ENCODE data around the gene MYBBP1A. TPM values are rescaled to one million over a fixed set of nuclear protein-coding genes. Genes with fewer than 3 reads are reported as not detected.
"Not testable (repeated sequence)": the region's sequence is repeated elsewhere in the genome, so short reads cannot be mapped to it uniquely, and the experiment has no call there.

Gene MYBBP1A, protein sequence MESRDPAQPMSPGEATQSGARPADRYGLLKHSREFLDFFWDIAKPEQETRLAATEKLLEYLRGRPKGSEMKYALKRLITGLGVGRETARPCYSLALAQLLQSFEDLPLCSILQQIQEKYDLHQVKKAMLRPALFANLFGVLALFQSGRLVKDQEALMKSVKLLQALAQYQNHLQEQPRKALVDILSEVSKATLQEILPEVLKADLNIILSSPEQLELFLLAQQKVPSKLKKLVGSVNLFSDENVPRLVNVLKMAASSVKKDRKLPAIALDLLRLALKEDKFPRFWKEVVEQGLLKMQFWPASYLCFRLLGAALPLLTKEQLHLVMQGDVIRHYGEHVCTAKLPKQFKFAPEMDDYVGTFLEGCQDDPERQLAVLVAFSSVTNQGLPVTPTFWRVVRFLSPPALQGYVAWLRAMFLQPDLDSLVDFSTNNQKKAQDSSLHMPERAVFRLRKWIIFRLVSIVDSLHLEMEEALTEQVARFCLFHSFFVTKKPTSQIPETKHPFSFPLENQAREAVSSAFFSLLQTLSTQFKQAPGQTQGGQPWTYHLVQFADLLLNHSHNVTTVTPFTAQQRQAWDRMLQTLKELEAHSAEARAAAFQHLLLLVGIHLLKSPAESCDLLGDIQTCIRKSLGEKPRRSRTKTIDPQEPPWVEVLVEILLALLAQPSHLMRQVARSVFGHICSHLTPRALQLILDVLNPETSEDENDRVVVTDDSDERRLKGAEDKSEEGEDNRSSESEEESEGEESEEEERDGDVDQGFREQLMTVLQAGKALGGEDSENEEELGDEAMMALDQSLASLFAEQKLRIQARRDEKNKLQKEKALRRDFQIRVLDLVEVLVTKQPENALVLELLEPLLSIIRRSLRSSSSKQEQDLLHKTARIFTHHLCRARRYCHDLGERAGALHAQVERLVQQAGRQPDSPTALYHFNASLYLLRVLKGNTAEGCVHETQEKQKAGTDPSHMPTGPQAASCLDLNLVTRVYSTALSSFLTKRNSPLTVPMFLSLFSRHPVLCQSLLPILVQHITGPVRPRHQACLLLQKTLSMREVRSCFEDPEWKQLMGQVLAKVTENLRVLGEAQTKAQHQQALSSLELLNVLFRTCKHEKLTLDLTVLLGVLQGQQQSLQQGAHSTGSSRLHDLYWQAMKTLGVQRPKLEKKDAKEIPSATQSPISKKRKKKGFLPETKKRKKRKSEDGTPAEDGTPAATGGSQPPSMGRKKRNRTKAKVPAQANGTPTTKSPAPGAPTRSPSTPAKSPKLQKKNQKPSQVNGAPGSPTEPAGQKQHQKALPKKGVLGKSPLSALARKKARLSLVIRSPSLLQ (N-terminal part only)
- 10 to 100 TPM; 47.5 to 95.4 TPM for total RNA-seq

DNA sequence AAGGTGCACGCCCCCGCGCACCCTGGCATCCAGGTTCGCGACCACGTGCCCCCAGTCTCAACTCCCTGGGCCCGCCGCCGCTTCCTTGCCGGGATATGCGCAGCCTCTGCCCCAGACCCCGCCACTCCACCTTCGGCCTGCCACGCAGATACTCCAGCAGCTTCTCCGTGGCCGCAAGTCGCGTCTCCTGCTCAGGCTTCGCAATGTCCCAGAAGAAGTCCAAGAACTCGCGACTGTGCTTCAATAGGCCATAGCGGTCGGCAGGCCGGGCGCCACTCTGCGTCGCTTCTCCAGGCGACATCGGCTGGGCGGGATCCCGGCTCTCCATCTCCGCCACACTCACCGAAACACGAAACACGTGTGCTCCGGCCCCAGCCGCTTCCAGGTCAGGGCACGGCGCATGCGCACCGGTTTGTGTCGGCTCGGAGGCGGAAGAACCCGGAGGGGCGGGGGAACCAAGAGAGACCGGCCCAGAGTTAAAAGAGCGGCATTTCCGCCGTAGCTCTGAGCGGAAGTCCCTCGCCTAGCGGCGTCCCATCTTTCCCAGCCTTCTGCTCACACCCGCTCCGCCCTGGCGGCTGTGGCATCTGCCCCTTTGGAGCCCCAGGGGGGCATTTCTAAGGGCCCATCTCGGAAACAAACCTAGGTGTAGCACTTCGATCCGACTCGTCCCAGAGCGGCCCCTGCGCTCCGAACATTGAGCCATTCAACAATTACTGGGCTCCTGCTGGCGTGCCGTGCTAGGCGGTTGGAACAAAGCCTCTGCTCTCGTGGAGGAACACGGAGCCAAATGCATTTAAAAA, at the start of gene MYBBP1A:
Gene MYBBP1A, minus strand, starts transcription at position 388 of the 803 bp plus-strand sequence. Its CDS starts 60 bp downstream, at position 328.
- peak; percentile 96 for ATAC-seq (replicated peaks)
- Mint-ChIP-seq H3K36me3 (ENCODE audit: low read depth) (peaks cover 53% of the 10 kb centered on the region), H3K4me1 (peaks cover 16% of the 10 kb centered on the region), H3K27me3 (no peaks in the 10 kb centered on the region), H3K4me3 (peak within 1 kb of the TSS; percentile 92), H3K9me3 (no peaks in the 10 kb centered on the region), H3K27ac (peak within 1 kb of the TSS; percentile 96)

DNA sequence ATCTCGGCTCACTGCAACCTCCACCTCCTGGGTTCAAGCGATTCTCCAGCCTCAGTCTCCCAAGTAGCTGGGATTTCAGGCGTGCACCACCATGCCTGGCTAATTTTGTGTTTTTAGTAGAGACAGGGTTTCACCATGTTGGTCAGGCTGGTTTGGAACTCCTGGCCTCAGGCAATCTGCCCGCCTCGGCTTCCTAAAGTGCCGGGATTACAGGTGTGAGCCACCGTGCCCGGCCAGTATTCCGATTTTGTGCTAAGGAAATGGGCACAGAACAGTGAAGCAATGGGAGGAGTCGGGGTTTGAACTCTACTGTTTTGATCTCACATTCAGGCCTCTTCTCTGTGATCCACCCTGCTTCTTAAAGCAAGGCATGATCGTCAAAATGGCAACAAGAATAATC, 49.6 kb upstream of the MYBBP1A start:
- ATAC-seq (replicated peaks); H3K4me3 Mint-ChIP-seq; H3K4me1 Mint-ChIP-seq; H3K9me3 Mint-ChIP-seq; H3K27me3 Mint-ChIP-seq; H3K27ac Mint-ChIP-seq; H3K36me3 Mint-ChIP-seq (ENCODE audit: low read depth): not testable (repeated sequence)

DNA sequence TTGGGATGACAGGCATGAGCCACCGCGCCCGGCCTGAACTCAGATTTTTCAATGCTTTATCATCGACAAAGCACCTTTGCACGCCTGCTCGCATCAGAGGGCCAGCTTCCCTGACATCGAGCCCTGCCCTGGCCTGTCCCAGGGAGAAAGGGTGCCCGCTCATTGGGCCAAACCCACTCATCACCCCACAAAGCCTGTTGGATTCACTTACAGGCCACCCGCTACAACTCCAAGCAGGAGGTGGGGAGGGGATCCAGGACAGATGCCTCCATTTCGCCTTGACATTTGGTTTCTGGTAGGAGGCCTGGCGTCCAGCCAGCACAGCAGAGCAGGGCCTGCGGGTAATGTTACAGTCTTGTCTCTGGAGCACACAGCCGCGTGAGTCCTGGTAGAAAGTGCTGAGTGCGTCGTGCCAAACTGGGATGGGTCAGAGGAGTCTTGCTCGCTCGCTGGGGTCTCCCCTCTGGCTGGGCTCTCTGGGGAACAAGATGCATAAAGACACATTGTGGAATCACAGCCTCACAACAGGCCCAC, 49.0 kb upstream of the MYBBP1A start:
- no peak overlapping the region for H3K27ac Mint-ChIP-seq
- peaks cover 7% of the 10 kb centered on the region for H3K27me3 Mint-ChIP-seq
- no peaks in the 10 kb centered on the region for H3K4me1 Mint-ChIP-seq
- no peaks in the 10 kb centered on the region for H3K36me3 Mint-ChIP-seq (ENCODE audit: low read depth)
- no peak overlapping the region for H3K4me3 Mint-ChIP-seq
- no peaks in the 10 kb centered on the region for H3K9me3 Mint-ChIP-seq
- ATAC-seq (replicated peaks), result no peak

DNA sequence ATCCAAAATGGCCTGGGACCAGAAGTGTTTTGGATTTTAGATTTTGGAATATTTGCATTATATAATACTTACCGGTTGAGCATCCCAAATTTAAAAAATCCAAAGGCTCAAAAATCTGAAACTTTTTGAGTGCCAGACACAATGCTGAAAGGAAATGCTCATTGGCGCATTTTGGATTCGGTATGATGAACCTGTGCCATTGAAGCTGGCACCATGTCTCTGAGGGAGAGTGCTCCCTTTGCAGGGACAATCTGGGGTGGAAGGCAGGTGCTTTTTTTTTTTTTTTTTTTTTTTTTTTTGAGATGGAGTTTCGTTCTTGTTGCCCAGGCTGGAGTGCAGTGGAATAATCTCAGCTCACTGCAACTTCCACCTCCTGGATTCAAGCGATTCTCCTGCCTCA, 46.9 kb upstream of the MYBBP1A start:
- H3K36me3 Mint-ChIP-seq (ENCODE audit: low read depth), result no peaks in the 10 kb centered on the region
- H3K9me3 Mint-ChIP-seq, result no peaks in the 10 kb centered on the region
- H3K27me3 Mint-ChIP-seq, result peaks cover 4% of the 10 kb centered on the region
- no peak overlapping the region for H3K27ac Mint-ChIP-seq
- H3K4me3 Mint-ChIP-seq, result no peak overlapping the region
- no peak for ATAC-seq (replicated peaks)
- no peaks in the 10 kb centered on the region for H3K4me1 Mint-ChIP-seq

DNA sequence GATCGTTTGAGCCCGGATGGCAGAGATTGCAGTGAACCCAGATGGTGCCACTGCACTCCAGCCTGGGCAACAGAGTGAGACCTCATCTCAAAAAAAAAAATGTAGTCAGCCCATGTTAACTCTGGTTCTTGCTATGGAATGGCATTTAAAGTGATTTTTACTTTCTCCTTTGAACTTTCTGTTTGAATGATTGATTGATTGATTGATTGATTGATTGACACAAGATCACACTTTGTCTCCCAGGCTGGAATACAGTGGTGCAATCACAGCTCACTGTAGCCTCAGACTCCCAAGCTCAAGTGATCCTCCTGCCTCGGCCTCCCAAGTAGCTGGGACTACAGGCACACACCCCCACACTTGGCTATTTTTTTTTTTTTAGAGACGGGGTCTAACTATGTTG, 46.1 kb upstream of the MYBBP1A start:
- no peak overlapping the region for H3K27ac Mint-ChIP-seq
- H3K4me1 Mint-ChIP-seq, result no peaks in the 10 kb centered on the region
- H3K27me3 Mint-ChIP-seq, result peaks cover 5% of the 10 kb centered on the region
- no peak for ATAC-seq (replicated peaks)
- H3K9me3 Mint-ChIP-seq, result no peaks in the 10 kb centered on the region
- no peaks in the 10 kb centered on the region for H3K36me3 Mint-ChIP-seq (ENCODE audit: low read depth)
- H3K4me3 Mint-ChIP-seq, result no peak overlapping the region

DNA sequence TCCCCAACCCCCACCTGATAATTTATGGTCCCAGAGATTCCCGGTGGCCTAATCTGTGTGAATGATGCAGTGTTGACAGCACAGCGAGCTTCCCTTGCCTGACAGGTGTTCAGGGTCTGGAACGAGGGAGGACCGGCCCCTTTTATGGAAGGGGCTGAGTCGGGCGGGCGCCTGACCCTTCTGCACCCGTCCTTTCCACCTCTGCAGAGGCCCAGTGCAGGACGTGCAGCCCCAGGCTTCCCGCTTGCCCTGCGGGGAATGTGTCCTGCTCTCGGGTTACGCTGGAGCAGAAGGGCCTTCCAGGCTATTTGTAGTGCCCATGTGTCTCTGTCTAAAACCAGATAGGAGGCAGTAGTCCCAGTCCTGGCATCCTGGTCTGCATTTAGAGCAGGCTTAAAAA, 45.4 kb upstream of the MYBBP1A start:
- no peak for ATAC-seq (replicated peaks)
- Mint-ChIP-seq H3K9me3 (no peaks in the 10 kb centered on the region), H3K4me1 (no peaks in the 10 kb centered on the region), H3K36me3 (ENCODE audit: low read depth) (no peaks in the 10 kb centered on the region), H3K27me3 (peaks cover 5% of the 10 kb centered on the region), H3K4me3 (no peak overlapping the region), H3K27ac (no peak overlapping the region)

DNA sequence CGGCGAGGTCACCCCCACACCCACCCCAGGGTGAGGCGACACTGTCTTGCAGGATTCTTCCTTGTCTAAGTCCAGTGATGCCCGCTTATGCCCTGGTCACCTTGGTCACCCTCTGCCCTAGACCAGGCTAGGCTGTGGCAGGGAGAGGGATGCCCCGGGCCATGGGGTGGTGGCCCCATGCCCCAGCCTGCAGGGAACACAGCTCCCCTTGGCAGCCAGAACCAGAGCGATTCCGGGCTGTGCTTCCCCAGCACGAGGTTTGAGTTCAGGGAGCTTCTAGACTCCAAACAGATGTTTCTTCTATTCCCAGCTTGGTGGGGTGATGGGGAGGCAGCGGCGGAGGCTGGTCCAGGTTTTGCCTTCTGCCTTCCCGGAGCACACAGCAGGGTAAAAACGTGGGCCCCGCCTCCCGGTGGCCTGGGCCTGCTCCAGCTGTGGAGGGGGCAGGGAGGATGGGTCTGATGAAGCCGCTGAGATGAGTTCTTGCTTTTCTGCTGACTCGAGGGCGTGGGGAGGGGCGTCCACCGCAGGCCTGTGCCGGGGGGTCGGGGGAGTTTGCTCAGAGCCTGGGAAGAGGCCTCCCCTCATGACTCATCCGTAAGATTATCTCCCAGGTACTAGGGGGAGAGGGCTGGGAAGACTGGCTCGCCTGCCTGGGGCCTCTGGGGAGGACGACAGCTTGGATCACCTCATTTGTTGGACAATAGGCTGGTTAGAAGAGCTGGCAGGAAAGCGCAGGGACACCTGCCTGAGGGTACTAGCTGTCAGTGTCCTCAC, 44.5 kb upstream of the MYBBP1A start:
- ATAC-seq (replicated peaks), result no peak
- Mint-ChIP-seq H3K36me3 (ENCODE audit: low read depth) (no peaks in the 10 kb centered on the region), H3K27me3 (peaks cover 5% of the 10 kb centered on the region), H3K4me3 (no peak overlapping the region), H3K9me3 (no peaks in the 10 kb centered on the region), H3K4me1 (no peaks in the 10 kb centered on the region), H3K27ac (no peak overlapping the region)

DNA sequence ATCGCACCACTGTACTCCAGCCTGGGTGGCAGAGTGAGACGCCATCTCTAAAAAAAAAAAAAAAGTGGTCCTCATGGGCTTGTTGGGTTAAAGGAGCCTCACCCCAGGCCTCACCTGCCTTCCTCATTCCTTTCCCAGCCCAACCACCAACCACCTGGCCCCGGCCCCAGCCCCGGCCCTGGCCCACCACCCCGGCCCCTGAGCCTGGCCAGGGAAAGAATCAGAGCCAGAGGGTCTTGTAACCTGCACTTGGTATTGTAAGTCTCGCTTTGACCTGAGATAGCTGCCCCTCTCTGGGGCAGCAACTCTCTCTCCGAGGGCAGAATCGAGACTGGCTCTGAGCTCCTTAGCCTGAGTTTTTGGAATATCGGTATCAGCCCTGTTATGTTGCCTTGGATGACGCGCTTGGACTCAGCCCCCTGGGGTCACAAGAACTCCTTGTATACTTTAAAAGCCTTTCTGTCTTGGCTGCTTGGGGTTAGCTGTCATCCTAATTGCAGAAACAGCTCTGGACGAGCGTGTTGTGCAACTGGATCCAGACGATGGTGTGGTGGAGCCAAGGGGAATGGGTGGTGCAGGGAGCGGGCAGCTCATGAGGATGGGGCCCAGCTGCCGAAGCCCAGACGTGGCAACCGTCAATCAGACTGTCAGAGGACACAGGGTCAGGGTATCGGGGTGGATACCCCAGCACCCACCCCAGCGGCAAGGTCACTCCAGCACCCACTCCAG, 43.8 kb upstream of the MYBBP1A start:
- no peaks in the 10 kb centered on the region for H3K9me3 Mint-ChIP-seq
- H3K4me1 Mint-ChIP-seq, result no peaks in the 10 kb centered on the region
- H3K36me3 Mint-ChIP-seq (ENCODE audit: low read depth), result no peaks in the 10 kb centered on the region
- ATAC-seq (replicated peaks), result no peak
- H3K27me3 Mint-ChIP-seq, result peaks cover 2% of the 10 kb centered on the region
- no peak overlapping the region for H3K27ac Mint-ChIP-seq
- no peak overlapping the region for H3K4me3 Mint-ChIP-seq

DNA sequence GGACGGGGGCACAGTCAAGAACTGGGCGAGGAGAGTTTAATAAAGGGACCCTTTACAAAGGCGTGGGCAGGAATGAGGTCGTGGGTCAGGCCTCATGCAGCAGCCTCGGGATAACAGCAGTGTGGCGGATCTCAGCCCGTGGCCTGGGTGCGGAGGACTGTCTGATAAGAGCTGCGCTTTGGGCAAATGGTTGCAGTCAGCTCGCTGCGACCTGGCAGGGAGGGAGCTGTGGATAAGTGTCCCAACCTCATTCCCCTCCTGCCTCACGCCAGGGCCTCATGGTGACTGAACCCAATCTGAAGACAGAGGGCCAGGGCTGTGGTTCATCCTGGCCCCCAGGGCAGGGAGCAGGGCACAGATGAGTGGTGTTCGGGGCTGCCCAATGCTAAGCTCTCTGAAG, 42.8 kb upstream of the MYBBP1A start:
- no peak overlapping the region for H3K4me3 Mint-ChIP-seq
- H3K27me3 Mint-ChIP-seq, result peaks cover 2% of the 10 kb centered on the region
- ATAC-seq (replicated peaks), result no peak
- no peaks in the 10 kb centered on the region for H3K36me3 Mint-ChIP-seq (ENCODE audit: low read depth)
- no peaks in the 10 kb centered on the region for H3K9me3 Mint-ChIP-seq
- H3K27ac Mint-ChIP-seq, result no peak overlapping the region
- H3K4me1 Mint-ChIP-seq, result no peaks in the 10 kb centered on the region

DNA sequence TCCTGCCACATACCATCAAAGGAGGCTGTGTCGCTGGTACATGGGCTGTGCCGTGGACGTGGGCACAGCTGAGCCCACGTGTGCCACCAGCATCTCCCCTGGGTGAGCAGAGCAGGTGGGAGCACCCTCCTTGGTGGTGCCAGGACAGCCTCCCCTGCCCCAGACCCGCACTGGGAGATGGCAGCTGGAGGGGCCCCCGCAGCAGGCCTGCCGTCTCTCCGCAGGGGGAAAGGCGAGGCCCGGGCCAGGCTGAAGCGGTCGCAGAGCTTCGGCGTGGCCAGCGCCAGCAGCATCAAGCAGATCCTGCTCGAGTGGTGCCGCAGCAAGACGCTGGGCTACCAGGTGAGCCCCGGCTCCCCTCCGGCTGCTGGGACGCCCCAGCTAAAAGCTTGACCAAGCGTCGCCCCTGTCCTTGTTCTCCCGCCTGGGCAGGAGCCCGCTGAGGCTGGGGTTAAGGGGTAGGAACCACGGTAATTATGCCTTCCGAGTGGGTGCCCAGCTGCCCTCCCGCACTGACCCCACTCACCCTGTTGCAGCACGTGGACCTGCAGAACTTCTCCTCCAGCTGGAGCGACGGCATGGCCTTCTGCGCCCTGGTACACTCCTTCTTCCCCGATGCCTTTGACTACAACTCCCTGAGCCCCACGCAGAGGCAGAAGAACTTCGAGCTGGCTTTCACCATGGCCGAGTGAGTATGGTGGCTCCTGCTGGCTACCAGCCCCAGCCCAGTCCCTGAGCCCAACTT, 41.6 kb upstream of the MYBBP1A start:
- ATAC-seq (replicated peaks), result no peak
- H3K4me3 Mint-ChIP-seq, result no peak overlapping the region
- H3K4me1 Mint-ChIP-seq, result no peaks in the 10 kb centered on the region
- H3K9me3 Mint-ChIP-seq, result no peaks in the 10 kb centered on the region
- no peak overlapping the region for H3K27ac Mint-ChIP-seq
- H3K27me3 Mint-ChIP-seq, result peaks cover 5% of the 10 kb centered on the region
- no peaks in the 10 kb centered on the region for H3K36me3 Mint-ChIP-seq (ENCODE audit: low read depth)

DNA sequence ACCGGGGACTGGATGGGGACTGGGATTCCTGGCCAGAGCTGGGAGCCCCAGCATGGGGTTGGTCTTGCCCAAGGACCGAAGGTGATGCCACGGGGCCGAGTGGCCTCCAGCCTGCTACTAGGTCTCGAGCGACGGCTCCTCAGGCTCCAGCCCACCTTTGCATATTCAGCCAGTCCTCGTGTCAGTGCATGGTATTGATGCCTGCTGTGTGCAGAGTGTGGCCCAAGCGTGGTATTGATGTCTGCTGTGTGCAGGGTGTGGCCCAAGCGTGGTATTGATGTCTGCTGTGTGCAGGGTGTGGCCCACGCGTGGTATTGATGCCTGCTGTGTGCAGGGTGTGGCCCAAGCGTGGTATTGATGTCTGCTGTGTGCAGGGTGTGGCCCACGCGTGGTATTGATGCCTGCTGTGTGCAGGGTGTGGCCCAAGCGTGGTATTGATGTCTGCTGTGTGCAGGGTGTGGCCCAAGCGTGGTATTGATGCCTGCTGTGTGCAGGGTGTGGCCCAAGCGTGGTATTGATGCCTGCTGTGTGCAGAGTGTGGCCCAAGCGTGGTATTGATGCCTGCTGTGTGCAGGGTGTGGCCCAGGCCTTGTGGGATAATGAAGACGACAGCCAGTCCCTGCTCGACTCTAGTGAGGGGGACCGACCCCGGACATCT, 40.6 kb upstream of the MYBBP1A start:
- H3K27me3 Mint-ChIP-seq; H3K4me1 Mint-ChIP-seq; H3K36me3 Mint-ChIP-seq (ENCODE audit: low read depth); H3K4me3 Mint-ChIP-seq; H3K27ac Mint-ChIP-seq; ATAC-seq (replicated peaks); H3K9me3 Mint-ChIP-seq: not testable (repeated sequence)
